ENCODE data around the gene ALLC.
"Not testable (repeated sequence)": the region's sequence is repeated elsewhere in the genome, so short reads cannot be mapped to it uniquely, and the experiment has no call there.

ALLC gene

GRCh38 chr2:3657881-3658280, at the start of gene ALLC:
Gene ALLC, plus strand, starts transcription at chr2:3658200. Its CDS starts 12,958 bp downstream, at chr2:3671158.
- DNase-seq (ENCODE audit: low spot score) (no peak), FAIRE-seq (no peak)

- DNase-seq (ENCODE audit: low spot score) (no peak), FAIRE-seq (no peak)
Measured at GRCh38 chr2:3608373-3609278, 49.4 kb upstream of the ALLC start.

GRCh38 chr2:3609279-3609673, 48.7 kb upstream of the ALLC start:
- DNase-seq (ENCODE audit: low spot score): not testable (repeated sequence)

GRCh38 chr2:3610415-3610814, 47.6 kb upstream of the ALLC start:
- no peak for DNase-seq (ENCODE audit: low spot score)
- no peak for FAIRE-seq

More at GRCh38 chr2:3609279-3609673, 48.7 kb upstream of the ALLC start:
- FAIRE-seq: not testable (repeated sequence)

- no peak for FAIRE-seq
- no peak for DNase-seq (ENCODE audit: low spot score)
Measured at GRCh38 chr2:3610881-3611505, 47.0 kb upstream of the ALLC start.

- no peak for FAIRE-seq
- DNase-seq (ENCODE audit: low spot score): no peak
Measured at GRCh38 chr2:3611589-3611988, 46.4 kb upstream of the ALLC start.

GRCh38 chr2:3612639-3613523, 45.1 kb upstream of the ALLC start:
- FAIRE-seq: no peak

GRCh38 chr2:3613524-3613905, 44.5 kb upstream of the ALLC start:
- FAIRE-seq (no peak), DNase-seq (ENCODE audit: low spot score) (no peak)

More at GRCh38 chr2:3612639-3613523, 45.1 kb upstream of the ALLC start:
- no peak for DNase-seq (ENCODE audit: low spot score)

- not testable (repeated sequence) for DNase-seq (ENCODE audit: low spot score); FAIRE-seq
Measured at GRCh38 chr2:3614743-3615142, 43.3 kb upstream of the ALLC start.

GRCh38 chr2:3615541-3616200, 42.3 kb upstream of the ALLC start:
- DNase-seq (ENCODE audit: low spot score); FAIRE-seq: not testable (repeated sequence)

- DNase-seq (ENCODE audit: low spot score); FAIRE-seq: not testable (repeated sequence)
Measured at GRCh38 chr2:3616435-3617197, 41.4 kb upstream of the ALLC start.

GRCh38 chr2:3617198-3617890, 40.7 kb upstream of the ALLC start:
- FAIRE-seq (no peak), DNase-seq (ENCODE audit: low spot score) (no peak)

GRCh38 chr2:3618367-3618766, 39.6 kb upstream of the ALLC start:
- no peak for DNase-seq (ENCODE audit: low spot score)
- no peak for FAIRE-seq

- DNase-seq (ENCODE audit: low spot score) (no peak), FAIRE-seq (no peak)
Measured at GRCh38 chr2:3619033-3619432, 39.0 kb upstream of the ALLC start.

GRCh38 chr2:3619661-3620060, 38.3 kb upstream of the ALLC start:
- FAIRE-seq; DNase-seq (ENCODE audit: low spot score): not testable (repeated sequence)

- DNase-seq (ENCODE audit: low spot score): no peak
- FAIRE-seq: no peak
Measured at GRCh38 chr2:3620834-3621233, 37.2 kb upstream of the ALLC start.

- no peak for FAIRE-seq
Measured at GRCh38 chr2:3622967-3623366, 35.0 kb upstream of the ALLC start.

GRCh38 chr2:3624059-3624794, 33.8 kb upstream of the ALLC start:
- FAIRE-seq (no peak), DNase-seq (ENCODE audit: low spot score) (no peak)

More at GRCh38 chr2:3622967-3623366, 35.0 kb upstream of the ALLC start:
- no peak for DNase-seq (ENCODE audit: low spot score)

GRCh38 chr2:3625186-3625585, 32.8 kb upstream of the ALLC start:
- no peak for DNase-seq (ENCODE audit: low spot score)
- no peak for FAIRE-seq
